DMS79 treated with DMSO at 0.1 percent for 48 hours (cell line): Measurements from ENCODE around the gene NUDT16L1.

Experiments used
- DNase-seq: peaks from one replicate; lab custom pipeline; 2025; lab: John Stamatoyannopoulos, UW

Gene NUDT16L1

DNA sequence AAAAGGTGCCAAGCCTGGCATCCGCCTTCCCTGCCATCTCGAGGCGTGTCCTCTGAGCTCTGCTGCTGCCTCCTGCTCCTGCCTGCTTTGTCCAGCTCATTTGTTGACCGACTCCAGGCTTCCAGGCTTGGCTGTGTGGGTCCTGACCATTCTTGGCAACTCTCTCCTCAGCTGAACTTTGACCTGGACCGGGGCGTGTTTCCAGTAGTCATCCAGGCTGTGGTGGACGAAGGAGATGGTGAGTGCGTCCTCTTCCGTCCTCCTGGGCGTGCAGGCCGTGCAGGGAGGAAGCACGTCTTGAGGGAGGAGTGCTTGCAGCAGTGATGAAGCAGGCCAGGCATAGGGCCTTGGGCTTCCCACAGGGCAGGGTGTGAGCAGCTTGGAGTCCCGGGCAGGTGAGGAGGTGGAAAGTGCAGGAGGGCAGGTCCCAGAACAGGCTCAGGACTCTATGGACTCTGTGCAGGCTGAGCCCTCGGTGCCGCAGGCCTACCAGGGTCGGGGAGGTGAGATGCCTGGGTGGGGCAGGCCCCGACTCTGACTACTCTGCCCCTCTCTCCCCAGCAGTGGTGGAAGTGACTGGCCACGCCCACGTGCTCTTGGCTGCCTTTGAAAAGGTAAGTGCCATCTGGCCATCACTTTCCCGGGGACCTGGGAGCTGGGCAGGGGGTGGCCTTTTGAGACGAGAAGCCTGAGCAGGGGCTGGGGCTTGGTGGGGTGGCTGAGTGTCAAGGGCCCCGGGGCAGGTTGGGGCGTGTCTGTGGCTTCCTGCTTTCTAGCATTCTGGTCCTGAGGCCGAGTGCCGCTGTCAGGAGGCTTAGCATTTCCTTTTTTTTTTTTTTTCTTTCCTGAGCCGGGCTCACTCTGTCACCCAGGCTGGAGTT lies 28.6 kb upstream of the NUDT16L1 start:
- DNase-seq = peak; percentile 81

DNA sequence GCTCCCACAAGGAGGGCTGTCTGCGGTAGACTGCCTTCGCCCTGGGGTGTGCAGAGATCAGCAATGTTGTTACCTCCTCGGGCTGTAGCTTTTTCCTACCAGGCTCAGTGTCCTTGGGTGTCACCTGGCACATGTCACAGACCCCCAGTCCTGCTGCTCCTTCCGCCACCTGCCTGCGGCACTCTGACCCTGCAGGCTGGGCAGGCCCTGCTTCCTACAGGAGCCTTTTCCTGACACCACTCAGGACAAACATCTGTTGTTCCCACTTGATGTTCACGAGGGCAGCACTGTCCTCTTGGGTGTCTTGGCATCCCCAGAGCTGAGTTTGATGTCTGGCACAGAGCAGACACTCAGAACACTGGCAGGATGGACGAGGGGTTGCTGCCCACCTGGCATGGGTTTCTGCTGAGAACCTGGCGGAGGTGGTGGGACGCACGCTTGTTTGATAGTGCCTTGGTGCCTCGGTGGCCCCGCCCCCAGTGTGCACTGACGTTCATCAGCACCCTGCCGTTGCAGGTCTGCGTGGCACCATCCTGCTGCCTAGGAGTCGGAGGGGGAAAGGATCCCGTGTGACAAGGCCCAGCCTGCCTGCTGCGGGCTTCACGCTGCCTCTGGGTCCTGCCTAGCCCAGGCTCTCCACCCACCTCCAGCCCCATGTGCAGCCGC lies 26.7 kb upstream of the NUDT16L1 start:
- no peak for DNase-seq

DNA sequence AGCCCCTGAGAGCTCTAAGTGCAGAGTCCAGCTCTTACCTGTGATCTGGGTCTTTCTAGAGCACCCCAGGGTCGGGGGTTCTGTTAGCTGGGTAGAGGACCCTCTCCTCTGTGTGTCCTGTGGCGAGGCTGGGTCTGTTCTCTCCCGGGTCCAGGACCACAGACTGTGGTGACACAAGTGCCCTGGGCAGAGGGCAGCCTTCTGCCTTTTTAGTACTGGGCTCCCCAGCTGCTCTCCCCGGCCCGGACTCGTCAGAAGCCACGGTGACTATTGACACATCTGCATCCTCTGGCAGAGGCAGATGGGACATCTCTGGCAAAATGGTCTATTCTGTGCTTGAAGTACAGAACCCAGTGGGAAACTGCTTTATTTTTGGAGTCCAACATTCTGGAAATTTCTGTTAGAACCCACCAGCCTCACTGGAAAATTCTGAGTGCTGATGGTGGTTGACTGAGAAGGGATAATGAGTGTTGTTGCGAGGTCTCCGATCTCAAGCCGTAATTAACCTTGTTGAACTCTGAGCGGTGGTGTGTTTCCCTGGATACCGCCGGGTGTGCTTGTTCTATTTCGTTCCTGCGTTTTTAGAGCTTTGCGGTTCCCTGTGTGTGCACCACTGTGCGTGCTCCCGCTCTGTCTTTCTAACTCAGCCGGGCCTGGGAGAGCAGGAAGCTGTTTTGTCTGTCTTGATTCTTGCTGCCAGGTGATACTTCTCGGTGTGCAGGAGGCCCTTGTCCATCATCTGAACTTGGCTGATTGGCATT lies 26.0 kb upstream of the NUDT16L1 start:
- DNase-seq = peak; percentile 26

DNA sequence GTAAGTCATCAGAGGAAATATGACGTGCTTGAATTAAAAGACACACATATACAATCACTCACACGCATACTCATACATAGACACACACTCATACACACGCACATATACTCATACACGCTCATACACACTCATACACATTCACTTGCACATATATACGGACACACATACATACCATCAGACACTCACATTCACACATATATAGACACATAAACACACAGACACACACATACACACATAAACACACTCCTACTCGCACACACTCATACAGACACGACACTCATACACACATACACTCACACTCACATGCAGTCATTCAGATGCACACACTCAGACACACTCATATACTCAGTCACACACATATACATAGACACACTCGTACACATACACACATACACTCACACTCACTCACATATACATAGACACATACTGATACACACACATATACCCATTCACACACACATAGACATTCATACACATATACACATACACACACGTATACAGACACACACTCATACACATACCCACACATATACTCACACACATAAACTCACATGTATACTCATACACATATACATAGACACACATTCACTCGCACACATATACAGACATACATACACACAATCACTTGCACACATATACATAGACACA lies 24.9 kb upstream of the NUDT16L1 start:
- DNase-seq = no peak

DNA sequence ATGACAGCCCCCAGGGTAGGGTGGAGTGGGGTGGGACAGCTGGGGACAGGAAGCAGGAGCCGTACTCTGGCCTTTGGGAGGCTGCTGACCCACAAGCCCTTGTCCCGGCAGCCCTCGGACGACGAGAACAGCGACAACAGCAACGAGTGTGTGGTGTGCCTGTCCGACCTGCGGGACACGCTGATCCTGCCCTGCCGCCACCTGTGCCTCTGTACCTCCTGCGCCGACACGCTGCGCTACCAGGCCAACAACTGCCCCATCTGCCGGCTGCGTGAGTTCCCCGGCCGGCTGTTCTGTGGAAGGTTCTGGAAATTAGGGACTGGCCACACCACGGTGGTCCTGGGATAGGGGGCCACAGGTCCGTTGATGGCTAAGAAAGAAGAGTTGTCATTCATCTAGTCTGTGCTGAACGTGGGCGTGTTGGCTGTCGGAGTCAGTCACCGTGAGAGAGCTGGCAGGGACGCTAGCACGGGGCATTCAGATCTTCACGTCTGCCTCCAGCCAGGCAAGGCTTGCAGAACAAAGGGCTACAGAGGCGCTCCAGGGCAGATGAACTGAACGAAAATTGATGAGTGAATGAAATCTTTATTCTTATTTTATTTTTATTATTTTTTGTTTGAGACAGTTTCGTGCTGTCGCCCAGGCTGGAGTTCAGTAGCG lies 19.8 kb upstream of the NUDT16L1 start:
- no peak for DNase-seq

DNA sequence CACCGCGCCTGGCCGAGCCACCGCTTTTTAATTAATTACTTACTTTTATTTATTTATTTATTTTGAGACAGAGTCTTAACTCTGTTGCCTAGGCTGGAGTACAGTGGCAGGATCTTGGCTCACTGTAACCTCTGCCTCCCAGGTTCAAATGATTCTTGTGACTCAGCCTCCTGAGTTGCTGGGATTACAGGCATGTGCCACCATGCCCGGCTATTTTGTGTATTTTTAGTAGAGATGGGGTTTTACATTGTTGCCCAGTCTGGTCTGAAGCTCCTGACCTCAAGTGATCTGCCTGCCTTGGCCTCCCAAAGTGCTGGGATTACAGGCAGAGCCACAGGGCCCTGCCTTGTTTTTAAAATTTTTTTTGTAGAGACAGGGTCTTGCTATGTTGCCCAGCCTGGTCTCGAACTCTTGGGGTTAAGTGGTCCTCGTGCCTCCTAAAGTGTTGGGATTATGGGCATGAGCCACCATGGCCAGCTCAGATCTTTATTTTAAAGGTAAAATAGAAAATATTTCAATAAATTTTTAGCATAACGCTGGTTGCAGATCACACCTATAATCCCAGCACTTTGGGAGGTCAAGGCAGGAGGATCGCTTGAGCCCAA lies 18.3 kb upstream of the NUDT16L1 start:
- DNase-seq = no peak

DNA sequence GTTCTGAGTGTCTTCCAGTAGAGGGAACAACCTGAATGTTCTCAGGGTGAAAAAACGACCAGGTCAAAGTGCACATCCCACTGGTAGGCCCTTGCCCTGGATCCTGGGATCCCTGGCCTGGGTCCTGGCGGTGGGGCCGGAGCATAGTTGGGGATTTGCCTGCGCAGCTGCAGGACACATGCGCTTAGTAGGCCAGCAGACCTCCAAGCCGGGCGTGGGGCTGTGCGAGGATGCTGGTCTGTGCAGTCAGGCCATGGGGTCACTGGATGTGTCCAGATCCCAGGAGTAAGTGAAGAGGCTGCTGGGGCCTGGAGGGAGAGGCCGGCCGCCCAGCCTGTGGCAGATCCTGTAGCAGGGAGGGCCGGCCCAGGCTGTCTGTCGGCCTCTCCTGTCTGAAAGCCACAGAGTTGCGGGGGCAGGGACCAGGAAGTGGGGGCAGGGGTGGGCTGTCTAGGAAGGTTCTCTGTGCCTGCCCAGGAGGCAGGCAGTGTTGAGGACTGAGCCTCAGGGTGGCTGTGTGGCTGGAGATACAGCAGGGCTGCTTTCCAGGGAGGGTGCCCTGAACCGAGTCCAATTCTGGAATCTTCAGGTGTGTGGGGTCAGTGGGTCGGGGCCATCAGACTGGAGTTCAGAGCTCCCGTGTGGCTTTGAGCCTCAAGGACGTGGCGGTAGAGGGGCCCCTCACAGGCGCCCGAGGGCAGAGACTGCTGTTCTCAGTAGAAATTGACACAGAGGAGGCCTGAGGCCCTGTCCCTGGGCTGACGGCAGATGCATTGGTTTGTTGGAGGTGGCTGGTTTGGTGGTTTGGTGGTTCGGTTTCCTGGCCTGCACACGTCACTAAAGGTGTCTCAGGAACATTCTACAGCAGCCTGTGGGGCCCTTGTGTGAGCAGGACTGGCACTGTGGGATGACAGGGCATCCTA lies 17.2 kb upstream of the NUDT16L1 start:
- no peak for DNase-seq

DNA sequence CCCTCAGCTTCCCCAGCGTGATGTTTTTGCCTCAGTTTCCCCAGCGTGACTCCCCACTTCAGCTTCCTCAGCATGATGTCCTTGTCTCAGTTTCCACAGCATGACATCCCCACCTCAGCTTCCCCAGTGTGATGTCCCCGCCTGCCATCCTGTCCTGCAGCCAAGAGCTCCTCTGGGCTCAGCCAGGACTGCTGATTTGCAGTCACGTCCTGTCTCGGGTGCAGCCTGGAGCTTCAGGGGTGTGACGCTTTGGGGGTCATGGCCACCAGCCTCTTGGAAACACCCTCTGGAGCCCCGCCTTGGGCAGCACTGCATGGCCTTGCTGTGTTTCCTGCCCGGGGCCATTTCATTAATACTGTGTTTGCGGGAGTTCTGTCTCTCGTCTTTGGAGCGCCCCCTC lies 16.5 kb upstream of the NUDT16L1 start:
- DNase-seq = no peak

DNA sequence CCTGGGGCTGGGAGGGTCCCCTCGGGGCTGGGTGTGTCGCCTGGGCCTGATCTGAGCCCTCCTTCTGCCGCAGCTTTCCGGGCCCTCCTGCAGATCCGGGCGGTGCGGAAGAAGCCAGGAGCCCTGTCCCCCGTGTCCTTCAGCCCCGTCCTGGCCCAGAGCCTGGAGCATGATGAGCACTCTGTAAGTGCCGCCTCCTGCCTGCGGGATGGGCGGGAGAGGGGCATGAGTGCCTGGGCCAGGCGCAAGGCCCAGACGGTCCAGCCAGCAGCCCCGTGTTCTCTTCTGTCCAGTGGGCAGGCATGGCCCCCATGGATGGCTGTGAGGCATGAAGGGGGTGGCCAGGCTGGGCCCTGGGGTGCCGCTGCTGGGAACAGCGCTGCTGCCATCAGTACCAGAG lies 16.0 kb upstream of the NUDT16L1 start:
- DNase-seq = no peak

DNA sequence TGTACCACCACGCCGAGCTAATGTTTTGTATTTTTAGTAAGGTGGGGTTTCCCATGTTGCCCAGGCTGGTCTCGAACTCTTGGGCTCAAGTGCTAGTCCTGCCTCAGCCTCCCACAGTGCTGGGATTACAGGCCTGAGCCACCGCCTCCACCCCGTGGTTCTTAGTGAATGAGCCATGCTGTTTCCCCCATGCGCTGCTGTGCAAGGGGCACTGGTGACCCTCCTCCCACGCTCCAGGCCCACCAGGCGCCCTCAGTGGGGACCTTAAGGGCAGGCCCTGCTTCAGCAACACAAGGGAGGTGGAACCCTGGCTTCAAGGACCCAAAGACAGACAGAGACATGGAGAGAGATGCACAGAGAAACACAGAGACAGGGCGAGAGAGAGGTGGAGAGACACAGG lies 15.4 kb upstream of the NUDT16L1 start:
- no peak for DNase-seq

DNA sequence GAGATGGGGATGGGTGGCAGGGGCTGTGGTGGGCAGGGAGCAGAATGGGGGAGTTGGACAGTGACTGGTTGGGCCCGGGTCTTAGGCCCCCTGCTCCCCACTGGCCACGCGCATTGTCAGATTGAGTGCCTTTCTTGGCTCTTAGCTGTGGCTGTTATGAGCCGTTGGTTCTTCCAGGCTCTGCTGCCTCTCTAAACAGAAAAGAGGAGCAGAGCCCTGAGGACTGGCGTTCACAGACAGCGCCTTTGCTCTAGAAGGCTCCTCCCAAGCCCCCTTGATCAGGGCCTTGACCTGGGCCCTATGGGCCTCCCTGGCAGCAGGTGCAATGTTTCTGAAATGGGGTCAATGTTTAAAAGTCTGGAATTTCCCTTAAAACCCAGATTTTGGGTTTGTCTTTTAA lies 14.8 kb upstream of the NUDT16L1 start:
- DNase-seq = peak; percentile 26

DNA sequence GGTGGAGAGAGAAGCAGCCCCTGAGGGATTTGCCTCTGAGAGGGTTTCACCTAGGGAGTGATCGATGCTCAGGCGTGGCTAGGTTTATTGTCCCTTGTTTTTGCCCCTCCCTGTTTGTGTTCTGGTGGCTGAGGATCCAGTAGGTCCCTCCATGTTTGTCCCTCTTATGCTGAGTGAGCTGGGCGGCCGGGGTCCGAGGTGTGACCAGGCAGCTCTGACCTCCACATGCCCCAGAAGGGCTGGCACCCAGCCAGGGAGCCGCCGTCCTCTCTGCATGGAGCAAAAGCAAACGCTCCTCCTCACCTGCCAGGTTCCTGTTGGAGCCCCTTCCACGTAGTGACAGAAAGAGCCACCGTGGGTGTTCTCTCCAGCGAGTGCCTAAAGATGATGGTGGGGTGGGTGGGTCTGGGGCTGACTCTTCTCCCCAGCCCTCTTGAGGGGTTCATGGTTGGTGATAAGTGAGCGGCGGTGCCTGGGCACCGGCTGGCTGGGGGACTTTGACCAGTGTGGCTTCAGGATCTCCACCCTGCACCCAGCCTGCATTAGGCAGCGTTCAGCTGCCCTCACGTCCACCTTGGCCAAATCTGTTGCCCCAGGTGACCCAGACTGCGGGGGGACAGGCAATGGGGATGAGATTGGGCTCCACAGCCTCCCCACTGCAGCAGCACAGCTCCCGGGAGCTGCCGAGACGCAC lies 14.1 kb upstream of the NUDT16L1 start:
- peak; percentile 37 for DNase-seq

DNA sequence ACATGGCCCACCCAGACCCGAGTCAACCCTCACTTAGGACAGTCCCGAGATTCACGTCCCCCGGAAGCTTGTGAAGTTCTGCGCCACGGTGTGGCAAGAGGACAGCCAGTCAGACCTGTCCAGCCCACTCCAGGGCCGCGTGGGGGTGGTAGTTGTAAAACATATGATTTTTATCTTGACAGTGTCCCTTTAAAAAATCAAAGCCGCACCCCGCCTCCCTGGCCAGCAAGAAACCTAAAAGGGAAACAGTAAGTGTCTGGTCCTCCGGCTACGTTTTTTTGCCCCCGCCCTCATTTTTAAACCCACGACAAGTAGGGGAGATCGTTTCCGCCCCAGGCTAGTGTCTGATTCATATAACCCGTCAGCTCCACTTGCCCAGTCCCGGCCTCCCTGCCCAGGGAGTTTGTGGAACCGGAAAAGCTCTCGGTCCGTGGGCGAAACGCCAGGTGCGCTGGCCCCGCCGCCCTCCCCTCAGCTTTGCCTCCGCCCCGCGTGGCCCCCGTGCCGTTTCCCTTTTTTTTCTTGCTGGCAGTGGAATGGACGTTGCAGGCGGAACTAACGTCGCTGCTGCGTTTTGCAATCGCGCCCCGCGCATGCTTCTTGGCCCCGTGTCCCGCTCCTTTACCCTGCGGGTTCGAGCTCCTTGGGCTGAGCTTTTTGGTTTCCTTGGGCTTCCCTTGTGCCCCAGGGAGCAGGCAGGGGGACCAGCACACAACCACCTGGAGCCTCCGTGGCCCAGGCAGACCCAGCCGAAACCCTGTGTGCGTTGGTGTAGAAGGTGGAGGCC lies 13.3 kb upstream of the NUDT16L1 start:
- peak; percentile 51 for DNase-seq

DNA sequence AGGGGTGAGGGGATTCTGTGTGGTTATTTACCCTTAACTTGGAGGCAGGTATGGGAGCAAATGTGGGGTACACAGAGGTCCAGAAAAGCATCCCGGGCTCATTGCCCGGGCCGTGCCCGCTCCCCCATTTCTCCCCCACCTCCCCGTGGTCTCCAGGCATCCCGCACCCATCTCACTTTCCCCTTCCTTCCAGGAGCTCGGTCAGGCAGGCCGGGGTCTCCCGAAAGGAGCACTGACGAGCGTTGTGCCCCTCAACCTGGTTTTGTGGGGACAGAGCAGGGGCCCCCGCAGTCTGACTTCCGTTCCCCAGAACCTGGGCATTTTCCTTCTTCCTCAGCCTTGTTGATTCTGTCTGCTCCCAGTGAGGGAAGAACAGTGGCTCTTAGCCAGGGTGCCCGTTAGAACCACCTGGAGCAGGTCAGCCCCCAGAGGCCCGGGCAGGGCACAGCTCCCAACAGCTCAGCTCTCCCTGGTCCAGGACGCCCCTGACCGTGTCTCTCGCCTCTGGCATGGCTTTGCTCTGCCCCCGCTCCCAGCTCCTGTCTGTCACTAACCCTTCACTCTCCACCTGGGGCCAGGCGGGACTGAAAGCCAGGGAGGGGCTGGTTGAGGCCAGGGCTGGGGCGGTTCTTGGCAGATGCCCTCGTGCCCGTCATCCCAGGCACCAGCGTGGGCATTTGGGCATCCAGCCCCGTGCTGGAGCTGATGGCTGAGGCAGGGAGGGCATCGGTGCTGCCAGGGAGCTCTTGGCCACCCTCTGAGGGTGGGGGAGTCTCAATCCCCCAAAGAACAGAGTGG lies 12.5 kb upstream of the NUDT16L1 start:
- peak; percentile 60 for DNase-seq

DNA sequence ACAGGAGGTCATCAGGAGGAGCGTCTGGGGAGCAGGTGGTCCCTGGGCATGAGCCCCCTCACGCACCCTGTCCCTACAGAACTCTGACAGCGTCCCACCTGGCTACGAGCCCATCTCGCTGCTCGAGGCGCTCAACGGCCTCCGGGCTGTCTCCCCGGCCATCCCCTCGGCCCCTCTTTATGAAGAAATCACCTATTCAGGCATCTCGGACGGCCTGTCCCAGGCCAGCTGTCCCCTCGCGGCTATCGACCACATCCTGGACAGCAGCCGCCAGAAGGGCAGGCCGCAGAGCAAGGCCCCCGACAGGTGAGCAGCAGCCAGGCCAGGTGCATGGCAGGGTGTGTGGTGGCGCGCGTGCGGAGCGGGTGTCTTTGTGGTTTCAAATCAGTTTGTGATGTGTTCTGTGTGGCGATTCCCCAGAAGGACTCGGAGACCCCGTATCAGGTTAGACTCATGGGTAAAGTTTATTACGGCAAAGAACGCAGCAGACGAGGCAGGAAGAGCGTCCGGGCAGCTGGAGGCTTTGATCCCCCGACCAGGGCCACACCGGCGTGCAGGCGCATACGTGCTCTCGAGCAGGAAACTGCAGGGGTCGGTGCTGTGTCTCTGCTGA lies 11.8 kb upstream of the NUDT16L1 start:
- DNase-seq = no peak

DNA sequence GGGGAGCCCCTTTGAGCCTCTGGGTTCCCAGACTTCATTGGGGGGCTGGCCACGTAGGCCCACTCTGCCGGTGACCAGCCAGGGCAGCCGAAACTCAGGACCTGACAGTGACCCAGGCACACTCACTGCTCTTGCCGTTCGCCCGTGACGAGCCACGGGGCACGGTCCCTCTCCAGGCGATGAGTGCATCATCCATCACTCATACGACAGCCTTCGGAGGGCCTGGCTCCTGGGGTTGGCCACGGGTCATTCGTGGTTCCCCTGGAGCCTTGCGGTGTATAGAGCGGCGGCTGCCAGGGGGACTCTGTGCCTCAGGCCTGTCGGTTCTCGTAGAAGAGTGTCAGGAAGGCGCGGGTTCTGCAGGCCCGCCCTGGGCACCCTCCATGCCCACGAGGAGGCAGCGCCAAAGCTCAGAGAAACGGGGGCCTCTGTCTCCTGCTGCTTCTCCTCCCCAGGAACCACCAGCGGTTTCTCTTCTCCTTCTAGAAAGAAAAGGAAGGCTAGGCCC lies 11.2 kb upstream of the NUDT16L1 start:
- peak; percentile 12 for DNase-seq

DNA sequence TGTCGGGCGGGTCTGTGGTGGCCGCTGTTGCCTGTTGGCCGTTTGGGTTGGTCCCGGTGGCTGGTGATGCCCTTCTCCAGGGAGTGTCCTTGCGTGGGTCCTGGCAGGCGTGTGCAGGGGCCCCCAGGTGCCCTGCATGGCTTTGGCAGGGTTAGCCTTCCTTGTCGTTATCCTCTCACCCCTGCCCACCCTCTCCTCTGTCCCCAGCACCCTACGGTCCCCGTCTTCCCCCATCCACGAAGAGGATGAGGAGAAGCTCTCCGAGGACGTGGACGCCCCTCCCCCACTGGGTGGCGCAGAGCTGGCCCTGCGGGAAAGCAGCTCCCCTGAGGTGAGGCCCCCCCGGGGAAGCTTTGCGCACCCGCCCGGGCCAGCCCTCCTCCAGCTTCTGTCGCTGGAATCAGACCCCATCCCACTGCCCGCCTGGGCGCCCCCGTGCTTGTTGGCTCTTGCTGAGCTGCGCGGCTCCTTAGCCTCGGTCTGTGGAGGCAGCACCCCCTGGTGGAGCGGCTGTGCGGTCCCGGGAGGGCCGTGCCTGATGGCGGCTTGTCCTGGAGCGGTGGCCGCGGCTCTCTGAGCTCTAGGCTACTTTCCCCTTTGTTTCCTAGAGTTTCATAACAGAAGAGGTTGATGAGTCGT lies 10.6 kb upstream of the NUDT16L1 start:
- peak; percentile 31 for DNase-seq
